Lung (tissue), 12 donors: ENCODE measurements around the gene MUC2. TPM values are rescaled to one million over a fixed set of nuclear protein-coding genes. Genes with fewer than 3 reads are reported as not detected.

Source experiments
- ATAC-seq: fragments of 200-7000 bp; cut with Tn5 transposase; one replicate; pipeline ENCODE4 v1.9.1; 2020; ENCODE audit warnings: moderate number of reproducible peaks; ENCODE audit not compliant: insufficient read depth, low FRiP score
- DNase-seq, 3 donors: peaks; one replicate each; pipeline ENCODE4 v3.0.0-alpha.2; 2013 to 2017
- H3K27ac ChIP-seq, 2 donors: one replicate each; pipeline ENCODE4 v1.5.1; 2013; ENCODE audit warnings: mild to moderate bottlenecking in 2 of 2, moderate library complexity in 2 of 2, control low read depth in 1 of 2, inconsistent platforms in 1 of 2, low read depth in 1 of 2, low read length in 1 of 2
- H3K27me3 ChIP-seq, 3 donors: one replicate each; pipeline ENCODE4 v1.5.1; 2013; ENCODE audit warnings: low read length in 2 of 3; ENCODE audit not compliant: control insufficient read depth in 3 of 3, insufficient read depth in 3 of 3
- H3K36me3 ChIP-seq, 4 donors: one replicate each; pipeline ENCODE4 v1.5.1; 2013; ENCODE audit warnings: low read length in 4 of 4, mild to moderate bottlenecking in 1 of 4, moderate library complexity in 1 of 4; ENCODE audit not compliant: control insufficient read depth in 4 of 4, insufficient read depth in 4 of 4
- H3K4me1 ChIP-seq, 5 donors: one replicate each; pipeline ENCODE4 v1.5.1; 2013; ENCODE audit warnings: low read length in 5 of 5, mild to moderate bottlenecking in 2 of 5, moderate library complexity in 1 of 5; ENCODE audit not compliant: control insufficient read depth in 5 of 5, insufficient read depth in 5 of 5
- H3K4me3 ChIP-seq: one replicate; pipeline ENCODE4 v1.5.1; 2013; ENCODE audit warnings: mild to moderate bottlenecking, control low read depth, moderate library complexity
- H3K9ac ChIP-seq, 2 donors: one replicate each; pipeline ENCODE4 v1.5.1; 2013; ENCODE audit warnings: low read length in 2 of 2, control low read depth in 1 of 2; ENCODE audit not compliant: insufficient read depth in 1 of 2
- H3K9me3 ChIP-seq, 4 donors: one replicate each; pipeline ENCODE4 v1.5.1; 2013; ENCODE audit warnings: low read length in 3 of 4, mild to moderate bottlenecking in 1 of 4, moderate library complexity in 1 of 4; ENCODE audit not compliant: control insufficient read depth in 4 of 4, insufficient read depth in 3 of 4
- WGBS, 2 donors: extraction: QIAGEN DNeasy Blood & Tissue Kit; methylation state at CpG; one replicate each; pipeline ENCODE4 v1.1.7; 2013; 5-methylcytosine and 5-hydroxymethylcytosine counted together
- polyA plus RNA-seq, 2 donors: library from polyadenylated mRNA; stranded (reverse); fragments of 200-250 nt; gene quantifications; one replicate each; pipeline ENCODE4 v1.2.1, GENCODE V29; 2013
- total RNA-seq, 2 donors: library from RNA; depleted of rRNA in 1 of 2; stranded (reverse); fragments of >200 nt in 1 of 2; gene quantifications; one replicate each; pipeline ENCODE4 v1.2.1, GENCODE V29; 2014 to 2021
- TF ChIP-seq, protein P1 (sequence below): IDR thresholded peaks from 2 replicates; pipeline ENCODE4 v1.5.1; 2012; ENCODE audit warnings: mild to moderate bottlenecking; ENCODE audit errors: control extremely low read depth, extremely low read depth
- donor health status: control.
- donor health status: control.
- donor health status: Bipolar disorder and iron deficiency.
- donor health status: healthy.
- donor health status: DM: yes; HTN: yes; CAD: no.

Gene MUC2
- total and polyA plus RNA-seq, 4 donors, result 0.03 to 0.43 (median 0.30) TPM

DNA sequence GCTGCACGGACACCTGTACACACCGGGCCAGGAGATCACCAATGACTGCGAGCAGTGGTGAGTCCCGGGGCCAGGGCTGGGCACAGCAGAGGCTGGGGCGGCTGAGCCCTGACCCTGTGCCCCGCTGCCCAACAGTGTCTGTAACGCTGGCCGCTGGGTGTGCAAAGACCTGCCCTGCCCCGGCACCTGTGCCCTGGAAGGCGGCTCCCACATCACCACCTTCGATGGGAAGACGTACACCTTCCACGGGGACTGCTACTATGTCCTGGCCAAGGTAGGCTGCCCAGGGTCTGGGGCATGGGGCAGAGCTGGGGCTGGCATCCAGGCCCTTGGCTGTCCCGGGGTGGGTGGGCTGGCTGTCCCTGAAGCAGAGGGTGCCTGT, 7.7 kb downstream of the MUC2 start:
- Histone ChIP-seq H3K27me3 (no peaks in the 10 kb centered on the region), H3K4me3 (no peak overlapping the region), H3K4me1 (no peaks in the 10 kb centered on the region), H3K36me3 (no peaks in the 10 kb centered on the region), H3K9me3 (peaks cover 0 to 2% (median 0%) of the 10 kb centered on the region in 4 donors), H3K27ac (no peak overlapping the region), H3K9ac (no peak overlapping the region)
- ATAC-seq (no peak), DNase-seq (no peak)
- TF ChIP-seq, protein P1, sequence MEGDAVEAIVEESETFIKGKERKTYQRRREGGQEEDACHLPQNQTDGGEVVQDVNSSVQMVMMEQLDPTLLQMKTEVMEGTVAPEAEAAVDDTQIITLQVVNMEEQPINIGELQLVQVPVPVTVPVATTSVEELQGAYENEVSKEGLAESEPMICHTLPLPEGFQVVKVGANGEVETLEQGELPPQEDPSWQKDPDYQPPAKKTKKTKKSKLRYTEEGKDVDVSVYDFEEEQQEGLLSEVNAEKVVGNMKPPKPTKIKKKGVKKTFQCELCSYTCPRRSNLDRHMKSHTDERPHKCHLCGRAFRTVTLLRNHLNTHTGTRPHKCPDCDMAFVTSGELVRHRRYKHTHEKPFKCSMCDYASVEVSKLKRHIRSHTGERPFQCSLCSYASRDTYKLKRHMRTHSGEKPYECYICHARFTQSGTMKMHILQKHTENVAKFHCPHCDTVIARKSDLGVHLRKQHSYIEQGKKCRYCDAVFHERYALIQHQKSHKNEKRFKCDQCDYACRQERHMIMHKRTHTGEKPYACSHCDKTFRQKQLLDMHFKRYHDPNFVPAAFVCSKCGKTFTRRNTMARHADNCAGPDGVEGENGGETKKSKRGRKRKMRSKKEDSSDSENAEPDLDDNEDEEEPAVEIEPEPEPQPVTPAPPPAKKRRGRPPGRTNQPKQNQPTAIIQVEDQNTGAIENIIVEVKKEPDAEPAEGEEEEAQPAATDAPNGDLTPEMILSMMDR, result no peak
- 90 to 96% methylated on average over 13 to 14 of the region's 14 CpGs for WGBS, 2 donors

DNA sequence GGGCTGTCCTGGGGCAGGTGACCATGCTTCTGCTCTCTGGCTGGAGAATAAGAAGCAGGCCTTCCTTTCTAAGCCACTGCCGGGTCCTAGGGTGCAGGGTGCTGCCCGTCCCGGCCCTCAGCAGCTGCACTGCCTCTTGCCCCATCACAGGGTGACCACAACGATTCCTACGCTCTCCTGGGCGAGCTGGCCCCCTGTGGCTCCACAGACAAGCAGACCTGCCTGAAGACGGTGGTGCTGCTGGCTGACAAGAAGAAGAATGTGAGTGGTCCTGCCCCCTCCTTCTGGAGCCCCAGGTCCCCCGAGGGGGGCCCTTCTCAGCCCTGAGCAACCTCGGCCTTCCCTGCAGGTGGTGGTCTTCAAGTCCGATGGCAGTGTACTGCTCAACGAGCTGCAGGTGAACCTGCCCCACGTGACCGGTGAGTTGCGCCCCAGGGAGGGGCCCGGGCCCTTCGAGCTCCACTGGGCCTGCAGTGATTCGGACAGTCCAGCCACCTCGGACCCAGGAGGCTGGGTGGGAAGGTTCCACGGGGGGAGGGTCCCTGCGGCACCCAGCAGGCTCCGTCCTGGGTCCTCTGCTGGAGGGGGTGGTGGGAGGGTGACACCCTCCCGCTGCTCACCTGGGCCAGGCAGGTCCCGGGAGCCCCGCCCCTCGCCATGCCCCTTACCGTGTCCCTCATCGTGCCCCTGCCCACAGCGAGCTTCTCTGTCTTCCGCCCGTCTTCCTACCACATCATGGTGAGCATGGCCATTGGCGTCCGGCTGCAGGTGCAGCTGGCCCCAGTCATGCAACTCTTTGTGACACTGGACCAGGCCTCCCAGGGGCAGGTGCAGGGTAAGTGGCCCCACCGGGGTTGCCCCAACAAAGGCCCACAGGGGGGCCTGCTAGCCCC, 8.3 kb downstream of the MUC2 start:
- no peak for ATAC-seq
- 73 to 80% methylated on average over 31 to 33 of the region's 33 CpGs for WGBS, 2 donors
- no peak for DNase-seq
- Histone ChIP-seq H3K4me1 (no peaks in the 10 kb centered on the region), H3K9me3 (peaks cover 0 to 2% (median 0%) of the 10 kb centered on the region in 4 donors), H3K9ac (no peak overlapping the region), H3K27me3 (no peaks in the 10 kb centered on the region), H3K4me3 (no peak overlapping the region), H3K36me3 (no peaks in the 10 kb centered on the region), H3K27ac (no peak overlapping the region)
- TF ChIP-seq, protein P1, result no peak

DNA sequence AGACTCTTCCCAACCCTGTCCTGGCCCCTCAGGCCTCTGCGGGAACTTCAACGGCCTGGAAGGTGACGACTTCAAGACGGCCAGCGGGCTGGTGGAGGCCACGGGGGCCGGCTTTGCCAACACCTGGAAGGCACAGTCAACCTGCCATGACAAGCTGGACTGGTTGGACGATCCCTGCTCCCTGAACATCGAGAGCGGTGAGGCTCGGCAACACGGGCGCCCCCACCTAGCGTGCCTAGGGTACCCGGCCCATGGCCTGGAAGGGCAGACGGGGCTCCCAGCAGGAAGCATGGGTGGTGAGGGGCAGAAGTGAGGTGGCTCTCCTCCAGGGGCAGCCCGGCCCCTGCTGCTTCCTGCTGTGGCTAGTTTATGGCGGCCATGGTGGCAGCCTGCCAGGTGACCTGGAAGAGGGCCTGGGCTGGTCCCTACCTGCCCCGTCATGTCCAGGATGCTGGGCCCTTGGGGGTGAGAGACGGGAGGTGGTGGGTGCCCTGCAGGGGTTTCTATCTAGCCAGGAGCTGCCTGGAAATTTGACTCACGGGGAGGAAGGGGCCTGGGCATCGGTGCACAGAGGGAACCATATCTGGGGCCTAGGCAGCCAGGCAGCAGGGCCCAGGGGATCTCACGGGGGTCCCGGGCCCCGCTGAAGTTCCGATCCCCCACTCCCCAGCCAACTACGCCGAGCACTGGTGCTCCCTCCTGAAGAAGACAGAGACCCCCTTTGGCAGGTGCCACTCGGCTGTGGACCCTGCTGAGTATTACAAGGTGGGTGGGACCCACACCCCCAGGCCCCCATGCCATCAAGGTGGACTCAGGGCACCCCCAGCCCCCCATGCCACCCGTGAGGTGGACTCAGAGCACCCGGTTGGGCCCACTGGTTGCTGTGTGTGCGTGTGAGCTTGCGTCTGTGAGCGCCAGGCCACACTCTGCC, 9.2 kb downstream of the MUC2 start:
- Histone ChIP-seq H3K4me1 (no peaks in the 10 kb centered on the region), H3K4me3 (no peak overlapping the region), H3K27me3 (no peaks in the 10 kb centered on the region), H3K36me3 (no peaks in the 10 kb centered on the region), H3K27ac (no peak overlapping the region), H3K9ac (no peak overlapping the region), H3K9me3 (peaks cover 0 to 2% (median 0%) of the 10 kb centered on the region in 4 donors)
- DNase-seq (no peak), ATAC-seq (no peak)
- WGBS, 2 donors, result 68 to 69% methylated on average over 33 to 34 of the region's 34 CpGs
- TF ChIP-seq, protein P1, result no peak
